ENCODE results near the gene VDR.

VDR gene

DNA sequence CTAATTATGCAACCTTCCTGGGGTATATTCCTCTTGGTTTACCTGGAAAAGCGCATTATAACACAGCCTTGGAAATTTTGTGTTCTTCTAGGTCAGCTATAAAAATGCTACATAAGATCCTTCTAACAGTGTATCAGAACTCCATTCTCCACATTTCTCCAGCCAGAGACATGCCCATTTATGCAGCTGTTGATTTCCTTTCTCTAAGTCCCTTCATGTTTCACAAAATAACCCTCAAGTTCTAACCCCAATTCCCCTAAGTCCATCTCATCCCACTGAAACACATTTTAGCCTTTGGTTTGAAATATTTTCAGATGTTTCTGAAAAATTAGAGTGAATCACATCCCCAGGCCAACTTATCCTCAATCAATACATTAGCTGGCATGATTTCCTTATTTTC, 64.2 kb downstream of the VDR start:
- no peak for DNase-seq (ENCODE audit: low read depth, low spot score)
- no peak overlapping the region for H3K4me3 ChIP-seq (ENCODE audit: low read length)

- H3K4me3 ChIP-seq (ENCODE audit: low read length), result no peak overlapping the region
- no peak for DNase-seq (ENCODE audit: low read depth, low spot score)
Measured at GRCh38 chr12:47839214-47839876, 65.4 kb downstream of the VDR start.

- no peak for DNase-seq (ENCODE audit: low read depth, low spot score)
- H3K4me3 ChIP-seq (ENCODE audit: low read length), result no peak overlapping the region
Measured at GRCh38 chr12:47838286-47838931, 66.4 kb downstream of the VDR start.

GRCh38 chr12:47837190-47838171, 67.3 kb downstream of the VDR start:
- DNase-seq (ENCODE audit: low read depth, low spot score), result peak; percentile 77
- H3K4me3 ChIP-seq (ENCODE audit: low read length), result peak overlapping the region; percentile 8

DNA sequence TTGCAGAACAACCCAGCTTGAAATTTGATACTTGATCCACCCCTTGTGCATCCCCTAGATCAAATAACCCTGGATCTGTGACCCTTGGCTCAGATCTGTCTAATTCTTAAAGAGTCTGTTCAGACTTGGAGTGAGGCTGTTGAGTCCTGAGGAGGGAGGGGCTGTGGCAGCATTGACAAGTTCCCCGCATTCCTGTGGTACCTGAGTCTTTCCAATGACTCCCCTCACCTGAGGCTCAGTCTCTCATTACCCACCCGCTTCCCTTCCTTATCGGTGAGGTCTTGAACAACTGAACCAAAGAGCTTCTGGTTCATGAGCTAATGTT, 69.0 kb downstream of the VDR start:
- DNase-seq (ENCODE audit: low read depth, low spot score), result no peak

GRCh38 chr12:47835006-47835830, 69.6 kb downstream of the VDR start:
- no peak overlapping the region for H3K4me3 ChIP-seq (ENCODE audit: low read length)
- DNase-seq (ENCODE audit: low read depth, low spot score), result no peak

More for the DNA sequence above, 69.0 kb downstream of the VDR start:
- no peak overlapping the region for H3K4me3 ChIP-seq (ENCODE audit: low read length)

DNA sequence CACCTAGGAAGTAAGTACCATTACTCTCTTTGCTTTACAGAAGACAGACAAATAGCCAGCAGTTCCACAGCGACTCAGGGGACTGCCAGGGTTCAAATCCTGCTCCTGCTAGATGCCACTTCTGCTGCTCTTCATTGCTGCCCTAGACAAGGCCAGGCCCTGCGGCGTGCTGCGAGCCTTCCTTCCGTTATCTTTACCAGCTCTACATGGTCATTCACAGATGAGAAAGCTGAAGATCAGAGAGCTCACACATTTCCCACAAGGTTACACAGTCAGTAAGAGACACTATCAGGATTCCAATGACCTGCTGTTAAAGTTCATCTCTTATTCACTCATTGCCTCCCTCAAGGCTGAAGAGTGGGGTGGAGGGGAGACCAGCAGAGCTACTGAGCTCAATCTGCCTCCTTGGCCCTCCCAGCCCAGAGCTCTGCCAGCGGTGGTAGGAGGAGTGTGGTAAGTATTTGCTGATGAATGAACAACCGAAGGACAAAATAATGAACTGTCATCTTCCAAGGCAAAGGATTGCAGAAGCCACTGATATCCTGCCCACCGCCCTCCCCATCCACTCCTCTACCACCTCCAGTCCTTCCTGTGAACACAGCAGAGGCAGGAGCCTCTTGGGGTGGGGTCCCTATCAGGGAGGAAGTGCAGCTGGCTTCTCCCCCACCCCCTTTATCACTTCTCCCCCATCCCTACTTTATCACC, 70.4 kb downstream of the VDR start:
- DNase-seq (ENCODE audit: low read depth, low spot score), result no peak
- H3K4me3 ChIP-seq (ENCODE audit: low read length), result peak overlapping the region; percentile 58

DNA sequence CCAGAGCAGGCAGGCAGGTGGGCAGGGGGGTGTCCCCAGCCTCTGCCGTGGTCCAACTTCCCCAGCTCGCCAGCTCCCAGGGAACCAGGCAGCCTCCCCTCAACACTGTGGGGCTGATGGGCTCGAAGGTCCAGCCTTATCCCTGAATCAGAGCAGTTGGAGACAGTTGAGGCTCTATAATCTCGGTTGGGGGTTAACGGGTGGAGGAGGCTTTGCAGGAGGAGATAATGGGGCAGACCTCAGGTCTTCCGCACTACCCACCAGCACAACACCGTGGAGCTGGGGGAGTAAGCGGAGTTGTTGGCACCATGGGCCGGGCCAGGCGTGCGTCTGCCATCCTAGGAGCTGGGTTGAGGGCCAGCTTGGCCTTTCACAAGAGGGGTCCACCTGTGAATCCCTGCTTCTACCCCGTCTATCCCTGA, 71.2 kb downstream of the VDR start:
- no peak for DNase-seq (ENCODE audit: low read depth, low spot score)
- peak overlapping the region; percentile 58 for H3K4me3 ChIP-seq (ENCODE audit: low read length)

DNA sequence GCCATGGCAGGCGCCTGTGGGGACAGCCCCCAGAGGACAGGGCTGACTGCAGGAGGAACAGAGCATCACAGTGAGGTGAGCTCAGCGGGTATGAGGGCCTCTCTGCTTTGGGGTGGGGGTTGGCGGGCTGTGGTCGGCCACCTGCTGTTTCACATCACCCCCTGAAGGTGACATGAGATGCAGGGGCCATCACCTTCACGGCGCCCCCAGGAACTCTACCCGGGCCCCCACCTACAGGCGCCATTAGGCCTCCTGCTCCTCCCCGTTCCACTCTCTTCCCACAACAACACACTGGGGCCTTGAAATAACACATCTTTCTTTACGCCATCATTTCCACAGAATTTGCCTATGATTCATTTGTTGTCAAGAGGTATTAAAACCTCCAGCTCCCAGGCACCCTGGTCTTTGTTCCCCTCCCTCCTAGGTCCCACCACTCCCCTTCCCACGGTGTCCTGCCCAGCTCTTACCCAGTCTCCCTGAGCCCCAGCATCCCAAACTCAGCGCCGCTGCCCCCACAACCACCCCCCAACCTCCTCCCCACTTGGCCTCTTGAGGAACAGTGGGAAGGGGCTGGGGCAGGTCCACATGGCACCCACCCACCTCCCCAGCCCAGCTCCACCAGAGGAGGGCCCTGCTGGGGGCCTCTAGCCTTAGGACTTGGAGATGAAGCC, 72.4 kb downstream of the VDR start:
- DNase-seq (ENCODE audit: low read depth, low spot score), result no peak
- H3K4me3 ChIP-seq (ENCODE audit: low read length), result peak overlapping the region; percentile 58

GRCh38 chr12:47829584-47829983, 75.2 kb downstream of the VDR start:
- H3K4me3 ChIP-seq (ENCODE audit: low read length), result no peak overlapping the region
- no peak for DNase-seq (ENCODE audit: low read depth, low spot score)

DNA sequence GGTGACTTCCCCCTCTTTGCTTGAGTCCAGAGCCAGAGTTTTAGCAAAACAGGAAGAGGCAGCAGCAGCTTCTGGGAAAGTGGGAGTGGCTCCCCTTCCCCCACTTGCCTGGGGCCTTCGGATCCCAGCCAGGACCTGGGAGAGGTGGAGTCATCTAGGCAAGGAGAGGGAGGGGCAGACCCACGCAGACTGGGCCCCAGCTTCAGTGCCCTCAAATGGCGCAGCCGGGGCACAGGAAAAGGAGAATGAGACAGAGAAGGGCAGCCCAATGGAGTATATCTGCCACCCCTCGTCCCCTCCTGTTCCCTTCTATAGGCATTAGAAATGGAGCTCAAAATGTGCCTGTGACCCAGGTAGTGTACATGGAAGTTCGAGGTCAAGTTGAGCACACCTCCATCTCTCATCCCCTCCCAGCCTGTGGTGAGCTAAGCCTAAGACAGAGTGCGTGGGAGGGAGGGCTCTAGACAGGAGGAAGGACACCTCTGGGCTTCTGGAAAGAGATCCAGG, 75.8 kb downstream of the VDR start:
- DNase-seq (ENCODE audit: low read depth, low spot score), result no peak
- no peak overlapping the region for H3K4me3 ChIP-seq (ENCODE audit: low read length)

DNA sequence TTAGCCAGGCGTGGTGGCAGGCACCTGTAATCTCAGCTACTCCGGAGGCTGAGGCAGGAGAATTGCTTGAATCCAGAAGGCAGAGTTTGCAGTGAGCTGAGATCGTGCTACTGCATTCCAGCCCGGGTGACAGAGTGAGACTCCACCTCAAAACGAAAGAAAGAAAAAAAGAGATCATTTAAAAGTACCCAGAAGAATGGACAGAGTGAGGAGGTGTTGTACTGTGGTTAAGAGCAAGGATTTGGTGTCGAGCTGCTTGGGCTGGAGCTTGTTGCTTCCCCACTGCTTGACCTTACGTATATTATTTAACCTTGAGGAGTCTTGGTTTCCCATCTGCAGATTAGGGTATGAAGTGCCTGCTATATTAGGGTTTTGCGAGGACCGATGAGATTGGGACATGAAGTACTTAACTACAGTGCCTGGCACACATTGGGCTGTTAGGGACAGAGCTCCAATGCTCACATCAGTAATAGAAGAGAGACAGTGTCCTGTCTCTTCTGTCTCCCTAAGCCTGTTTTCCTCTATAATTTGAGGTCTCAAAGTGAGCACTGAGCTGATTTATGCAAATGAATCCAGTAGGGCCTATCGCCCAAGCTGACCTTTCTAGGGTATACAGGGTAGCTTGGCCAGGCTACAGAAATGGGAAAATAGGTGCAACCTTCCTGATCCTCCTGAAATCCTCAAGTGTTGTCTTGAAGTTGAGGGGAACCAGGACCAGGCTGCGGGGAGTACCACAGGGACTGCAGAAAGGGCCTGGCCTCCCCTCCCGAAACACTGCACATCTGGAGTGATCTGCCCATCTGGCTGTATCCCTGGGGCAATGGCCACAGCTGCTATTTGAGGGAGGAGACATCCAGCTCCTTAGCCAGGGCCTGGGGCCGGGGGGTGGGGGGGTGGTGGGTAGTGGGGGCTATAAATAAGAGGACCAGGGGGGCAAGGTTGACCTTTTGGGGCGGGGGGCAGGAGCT, 76.5 kb downstream of the VDR start:
- H3K4me3 ChIP-seq (ENCODE audit: low read length), result no peak overlapping the region
- DNase-seq (ENCODE audit: low read depth, low spot score), result no peak

DNA sequence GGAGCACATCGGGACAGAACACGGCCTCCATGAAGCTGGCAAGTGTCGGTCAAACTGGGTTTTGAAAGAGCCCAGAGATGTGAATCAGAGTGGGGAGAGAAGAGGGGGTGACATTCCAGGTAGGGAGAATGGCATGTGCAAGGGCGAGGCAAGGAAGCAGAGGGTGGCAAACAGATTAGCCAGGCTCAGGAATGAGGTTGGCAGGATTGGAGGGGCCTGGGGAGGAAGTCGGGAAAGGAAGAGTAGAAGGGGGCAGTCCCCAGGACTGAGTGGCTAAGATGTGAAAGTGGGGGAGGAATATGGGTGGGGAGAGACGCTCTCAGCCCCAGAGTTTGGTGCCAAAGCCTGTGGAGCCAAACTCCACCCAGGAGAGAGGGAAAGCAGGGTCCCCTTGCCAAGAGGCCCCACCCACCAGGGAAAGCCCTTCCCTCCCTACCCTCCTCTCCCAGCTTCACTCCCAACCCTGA, 79.6 kb downstream of the VDR start:
- H3K4me3 ChIP-seq (ENCODE audit: low read length), result no peak overlapping the region
- DNase-seq (ENCODE audit: low read depth, low spot score), result no peak

DNA sequence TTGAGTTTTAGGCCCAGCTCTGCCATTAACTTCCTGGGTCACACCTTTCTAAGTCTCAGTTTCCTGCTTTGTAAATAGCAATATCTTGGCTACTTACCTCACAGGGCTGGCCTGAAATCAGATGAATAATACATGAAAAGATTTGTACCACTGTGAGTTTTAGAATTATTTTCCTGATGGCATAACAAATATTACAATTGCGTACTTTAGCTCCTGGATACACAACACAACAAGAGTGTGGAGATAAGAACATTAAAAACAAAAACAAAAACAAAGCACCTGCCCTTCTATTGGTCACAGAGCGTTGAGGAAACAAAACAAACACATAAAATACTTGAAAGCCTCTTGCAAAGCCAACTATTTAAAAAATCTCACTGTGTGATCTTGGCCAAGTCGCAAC, 80.2 kb downstream of the VDR start:
- DNase-seq (ENCODE audit: low read depth, low spot score), result no peak
- H3K4me3 ChIP-seq (ENCODE audit: low read length), result peak overlapping the region; percentile 35

- peak overlapping the region; percentile 35 for H3K4me3 ChIP-seq (ENCODE audit: low read length)
- peak; percentile 99 for DNase-seq (ENCODE audit: low read depth, low spot score)
Measured at GRCh38 chr12:47824198-47824597, 80.6 kb downstream of the VDR start.

- no peak for DNase-seq (ENCODE audit: low read depth, low spot score)
- peak overlapping the region; percentile 35 for H3K4me3 ChIP-seq (ENCODE audit: low read length)
Measured at GRCh38 chr12:47823422-47824086, 81.2 kb downstream of the VDR start.

Data from Jurkat, Clone E6-1 (cell line).